SKM-1 treated with dmso at 0.1 percent for 144 hours (cell line): ENCODE results near the gene GRIA2.
"Not testable (repeated sequence)": the region's sequence is repeated elsewhere in the genome, so short reads cannot be mapped to it uniquely, and the experiment has no call there.

Experiments
- DNase-seq: peaks from one replicate; lab custom pipeline; 2025; ENCODE audit not compliant: unreplicated experiment; lab: John Stamatoyannopoulos, UW

GRIA2 gene

GRCh38 chr4:157258165-157258564 lies 37.6 kb downstream of the GRIA2 start:
- DNase-seq, result not testable (repeated sequence)

GRCh38 chr4:157265281-157265680 lies 44.8 kb downstream of the GRIA2 start:
- no peak for DNase-seq

DNA sequence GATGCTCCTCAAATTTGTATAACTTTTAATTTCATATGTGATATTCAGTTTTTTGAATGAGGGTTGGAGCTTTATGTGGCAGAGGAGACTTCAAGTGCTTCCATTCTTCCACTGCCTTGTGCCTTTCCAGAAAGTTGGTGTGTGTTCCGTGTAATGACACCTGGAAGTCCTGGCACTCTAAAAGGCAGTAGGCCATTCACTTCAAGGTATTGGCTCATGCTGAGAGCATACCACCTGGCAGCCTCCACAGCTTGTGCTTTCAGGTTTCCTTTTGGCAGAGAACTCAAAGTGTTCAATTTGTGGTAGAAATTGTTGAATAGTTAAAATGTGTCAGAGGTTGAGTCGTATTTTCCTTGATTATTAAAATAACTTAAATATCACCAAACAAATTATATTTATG lies 49.6 kb downstream of the GRIA2 start:
- no peak for DNase-seq

DNA sequence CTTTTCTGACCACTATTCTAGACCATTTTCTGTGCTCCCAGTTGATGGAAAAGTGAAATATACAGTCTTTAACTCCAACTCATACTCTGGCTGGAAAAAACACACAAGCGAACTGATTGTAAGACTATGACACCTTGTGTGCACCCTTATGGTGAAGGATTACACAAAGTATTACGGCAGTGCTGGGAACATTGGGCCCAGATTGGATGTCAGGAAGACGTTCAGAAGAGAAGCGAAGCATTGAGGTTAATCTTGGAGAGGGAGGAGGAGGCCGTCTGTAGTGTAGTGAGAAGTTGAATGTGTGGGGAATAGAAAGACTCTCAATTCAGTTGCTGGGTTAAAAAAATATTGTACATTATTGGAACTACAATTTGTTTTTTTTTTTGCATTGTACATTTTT lies 50.0 kb downstream of the GRIA2 start:
- DNase-seq, result no peak

DNA sequence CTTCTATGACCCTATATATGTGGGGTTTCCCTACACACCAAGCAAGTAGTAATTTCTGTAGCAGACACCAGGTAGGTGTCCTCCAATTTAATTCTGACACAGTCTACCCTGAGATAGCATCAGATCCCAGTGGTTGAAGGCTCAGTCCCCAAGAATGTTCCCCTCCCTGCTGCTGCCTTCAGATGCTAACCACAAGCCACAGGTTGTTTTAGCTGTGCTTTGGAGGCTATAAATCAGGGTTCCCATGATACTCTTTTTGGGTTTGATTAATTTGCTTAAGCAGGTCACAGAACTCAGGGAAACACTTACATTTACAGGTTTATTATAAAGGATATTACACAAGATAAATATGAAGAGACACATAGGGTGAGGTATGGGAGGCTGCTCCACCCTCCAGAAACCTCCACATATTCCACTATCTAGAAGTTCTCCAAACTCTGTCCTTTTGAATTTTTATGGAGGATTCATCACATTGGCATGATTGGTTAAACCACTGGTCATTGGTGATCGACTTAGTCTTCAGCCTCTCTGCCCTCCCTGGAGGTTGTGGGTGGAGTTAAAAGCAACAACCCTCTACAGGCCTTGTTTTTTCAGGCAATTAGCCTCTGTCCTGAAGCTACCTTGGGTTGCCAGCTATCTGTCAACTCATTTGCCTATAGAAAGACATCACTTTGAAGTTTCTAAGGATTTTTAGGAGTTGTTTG lies 50.8 kb downstream of the GRIA2 start:
- DNase-seq, result no peak

- DNase-seq, result no peak
Observed at GRCh38 chr4:157280673-157281072, 60.1 kb downstream of the GRIA2 start.

DNA sequence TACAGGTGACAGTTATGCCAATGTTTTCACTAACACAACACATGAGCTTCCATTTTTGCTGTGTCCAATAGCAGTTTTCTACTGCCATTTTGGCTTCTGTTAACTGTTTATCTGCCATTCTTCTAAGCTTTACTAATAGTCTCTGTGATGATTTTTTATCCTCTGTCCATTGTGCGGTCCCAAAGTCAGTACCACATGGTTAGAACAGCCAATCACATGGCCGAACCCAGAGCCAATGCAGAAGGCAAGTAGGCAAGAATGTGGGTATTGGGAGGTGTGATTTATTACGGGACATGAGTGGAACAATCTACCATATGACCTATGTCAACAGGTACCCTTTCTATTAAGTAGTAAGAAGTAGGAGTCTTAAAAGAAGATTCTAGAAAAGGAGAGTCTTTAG lies 61.5 kb downstream of the GRIA2 start:
- no peak for DNase-seq

DNA sequence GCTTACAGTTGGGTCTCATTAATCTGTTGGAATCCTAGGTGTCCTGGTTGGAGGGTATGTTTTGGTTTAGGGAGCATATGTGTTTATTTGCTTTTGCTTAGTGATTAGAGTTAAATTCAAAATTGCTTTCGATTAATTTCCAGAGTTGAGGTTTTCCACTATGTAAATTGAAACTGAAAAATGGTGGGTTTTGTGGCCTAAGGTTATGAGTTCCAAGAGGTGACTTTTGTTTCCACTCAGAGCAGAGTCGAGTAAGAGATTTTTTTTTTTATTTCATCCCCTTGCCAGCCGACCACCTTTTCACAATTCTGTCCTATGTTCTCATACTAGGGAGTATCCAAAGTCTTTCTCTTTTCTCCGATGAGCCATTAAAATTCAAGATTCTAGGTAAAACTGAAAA lies 66.9 kb downstream of the GRIA2 start:
- DNase-seq, result no peak

DNA sequence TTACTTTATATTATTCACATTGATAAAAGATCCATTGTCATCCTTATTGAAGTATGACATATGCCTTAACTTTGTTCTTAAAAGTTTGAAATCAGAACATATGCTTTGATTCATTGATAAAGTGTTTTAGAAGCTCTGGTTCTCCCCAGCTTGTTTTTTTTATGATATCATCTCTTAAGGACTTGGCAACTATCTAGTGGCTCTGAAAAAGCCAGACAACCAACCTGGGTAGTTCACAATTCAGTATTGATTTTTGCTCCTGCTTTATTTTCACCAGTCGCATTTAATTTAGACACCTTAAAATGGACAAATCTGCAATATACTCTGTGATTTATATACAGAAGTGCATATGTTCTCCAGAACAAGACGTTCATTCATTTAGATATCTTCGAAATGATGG lies 70.1 kb downstream of the GRIA2 start:
- no peak for DNase-seq

- DNase-seq, result no peak
Observed at GRCh38 chr4:157291071-157291470, 70.5 kb downstream of the GRIA2 start.

GRCh38 chr4:157293673-157294072 lies 73.1 kb downstream of the GRIA2 start:
- no peak for DNase-seq

DNA sequence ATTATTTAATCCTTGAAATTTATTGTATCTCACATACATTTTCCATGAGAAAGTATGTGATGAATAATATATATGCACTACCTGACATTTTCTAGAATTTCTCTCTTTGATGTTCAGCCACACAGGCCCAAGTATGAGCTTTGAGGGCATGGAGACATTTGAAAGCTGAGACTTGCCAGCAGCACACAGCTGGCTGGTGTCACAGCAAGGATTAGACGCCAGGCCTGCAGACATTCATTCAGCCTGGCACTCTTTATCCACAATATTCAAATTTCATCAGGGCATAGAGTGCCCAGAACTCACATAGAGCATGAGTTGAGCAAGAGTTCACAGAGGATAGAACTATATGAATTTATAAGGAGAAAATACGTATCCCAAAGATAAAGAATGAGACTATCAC lies 74.0 kb downstream of the GRIA2 start:
- no peak for DNase-seq

DNA sequence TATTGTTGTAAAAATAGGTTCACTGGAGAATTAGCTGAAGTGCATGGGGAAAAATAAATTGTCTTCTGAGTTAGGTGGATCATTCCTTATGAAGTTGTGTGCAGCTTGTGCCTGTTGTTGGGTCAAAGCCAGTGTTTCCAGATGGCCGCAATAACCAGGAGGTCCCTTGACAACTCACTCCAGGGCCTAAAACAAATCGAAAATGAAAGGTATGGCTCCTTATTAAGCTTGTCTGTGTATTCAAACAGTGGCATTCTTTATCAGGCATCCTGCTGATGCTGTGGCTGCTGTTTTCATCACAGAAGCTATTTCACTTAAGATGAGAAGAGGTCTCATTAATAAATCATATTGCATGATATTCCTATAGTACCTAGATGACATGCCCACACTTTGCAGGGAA lies 80.2 kb downstream of the GRIA2 start:
- DNase-seq, result no peak

- no peak for DNase-seq
Observed at GRCh38 chr4:157303471-157303960, 83.0 kb downstream of the GRIA2 start.

- no peak for DNase-seq
Observed at GRCh38 chr4:157304769-157305168, 84.2 kb downstream of the GRIA2 start.

DNA sequence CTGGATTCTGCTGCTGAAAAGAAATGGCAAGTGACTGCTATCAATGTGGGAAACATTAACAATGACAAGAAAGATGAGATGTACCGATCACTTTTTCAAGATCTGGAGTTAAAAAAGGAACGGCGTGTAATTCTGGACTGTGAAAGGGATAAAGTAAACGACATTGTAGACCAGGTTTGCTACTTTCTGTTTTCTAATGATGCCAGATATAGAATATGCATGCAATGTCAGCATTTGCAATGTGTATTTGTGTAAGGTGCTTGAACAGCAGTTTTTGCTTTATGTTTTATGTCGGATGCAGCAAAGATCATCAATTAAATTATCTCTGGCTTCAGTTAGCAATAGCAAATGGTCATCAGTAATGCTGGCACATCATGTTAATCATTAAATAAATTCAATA lies 92.2 kb downstream of the GRIA2 start:
- DNase-seq, result no peak

DNA sequence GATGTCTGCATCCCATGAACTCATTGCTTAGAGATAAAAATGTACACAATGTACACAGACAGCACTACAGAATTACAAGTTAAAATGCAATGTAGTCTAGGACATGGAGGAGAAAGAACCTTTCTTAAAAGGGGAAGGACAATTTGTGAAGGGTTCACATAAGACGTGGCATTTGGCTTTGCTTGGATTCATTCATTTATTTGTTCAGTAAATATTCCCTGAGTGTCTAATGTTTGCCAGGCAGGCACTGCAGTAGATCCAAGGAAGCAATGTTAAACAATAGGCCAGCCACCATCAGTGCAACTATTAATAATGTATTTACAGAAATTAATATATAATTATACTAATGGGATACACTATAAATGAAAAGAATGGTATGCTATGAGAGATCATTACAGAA lies 94.4 kb downstream of the GRIA2 start:
- no peak for DNase-seq

DNA sequence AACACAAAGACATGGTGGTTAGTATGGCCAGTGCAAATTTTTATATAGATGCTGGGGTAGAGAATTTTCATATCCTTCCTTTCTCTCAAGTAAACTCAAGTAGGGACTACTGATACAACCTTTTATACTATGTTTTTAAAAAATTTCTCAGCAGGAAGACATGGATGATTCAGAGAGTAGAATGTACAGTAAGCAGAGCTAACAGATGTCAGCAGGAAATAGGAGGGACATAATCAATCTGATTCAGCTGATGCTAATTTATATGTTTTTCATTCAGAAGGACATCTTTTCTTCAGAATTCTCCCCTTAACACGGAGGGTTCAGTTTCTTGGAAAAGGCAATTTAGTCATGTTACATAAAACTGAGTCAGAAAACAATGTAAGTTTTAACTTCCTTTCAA lies 95.4 kb downstream of the GRIA2 start:
- no peak for DNase-seq

DNA sequence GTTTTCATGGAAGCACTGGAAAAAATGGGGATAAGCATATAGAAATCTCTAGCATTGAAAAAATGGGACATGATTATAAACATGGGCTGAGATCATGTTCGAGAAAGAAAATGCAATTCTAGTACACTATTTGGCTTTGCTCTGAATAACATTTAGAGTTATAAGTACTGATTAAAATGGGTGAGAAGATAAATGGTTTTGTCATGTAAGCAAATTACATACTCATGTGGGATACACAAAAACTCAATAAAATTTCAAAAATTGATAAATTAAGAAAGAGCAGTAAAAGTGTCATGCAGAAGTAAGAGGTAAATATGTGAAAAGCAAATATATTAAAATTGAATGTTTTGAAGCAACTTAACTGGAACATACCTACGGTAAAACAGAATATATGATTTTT lies 99.6 kb downstream of the GRIA2 start:
- DNase-seq, result no peak

DNA sequence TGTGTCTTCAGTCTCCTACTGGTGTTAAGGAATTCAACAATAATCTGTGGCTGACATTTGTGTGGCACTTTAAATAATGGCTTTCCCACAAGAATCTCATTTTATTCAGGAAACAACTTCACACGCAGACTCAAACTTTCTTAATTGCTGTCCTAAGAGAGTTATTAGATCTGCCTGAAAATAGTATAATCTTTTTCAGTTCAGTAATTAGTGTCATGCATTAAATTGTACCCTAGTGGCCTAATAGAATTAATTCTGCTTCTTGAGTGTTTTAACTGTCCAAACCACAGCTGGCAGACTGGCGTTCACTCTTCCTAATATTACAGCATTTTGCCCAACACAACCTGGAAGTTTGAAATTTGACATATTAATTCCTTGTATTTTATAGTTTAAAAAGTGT lies 107.1 kb downstream of the GRIA2 start:
- no peak for DNase-seq

DNA sequence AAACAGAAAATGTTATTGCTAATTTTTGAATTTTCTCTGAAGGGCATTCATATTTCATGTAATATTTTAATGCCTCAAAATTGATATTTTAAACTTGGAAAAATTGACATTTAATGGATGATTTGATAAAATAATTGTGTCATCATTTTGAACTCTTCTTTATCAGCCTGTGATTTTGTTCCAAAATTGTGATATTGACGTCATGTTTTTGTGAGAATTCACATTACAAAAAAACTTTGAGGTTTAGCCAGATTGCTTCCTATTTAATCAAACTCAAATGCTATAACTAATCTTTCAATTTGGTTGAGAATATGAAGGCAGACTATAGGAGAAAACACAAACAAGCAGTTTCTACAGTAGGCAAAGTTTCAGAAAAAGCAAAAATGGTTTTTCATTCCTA lies 137.4 kb downstream of the GRIA2 start:
- DNase-seq, result no peak

GRCh38 chr4:157358439-157358838 lies 137.9 kb downstream of the GRIA2 start:
- DNase-seq, result no peak

DNA sequence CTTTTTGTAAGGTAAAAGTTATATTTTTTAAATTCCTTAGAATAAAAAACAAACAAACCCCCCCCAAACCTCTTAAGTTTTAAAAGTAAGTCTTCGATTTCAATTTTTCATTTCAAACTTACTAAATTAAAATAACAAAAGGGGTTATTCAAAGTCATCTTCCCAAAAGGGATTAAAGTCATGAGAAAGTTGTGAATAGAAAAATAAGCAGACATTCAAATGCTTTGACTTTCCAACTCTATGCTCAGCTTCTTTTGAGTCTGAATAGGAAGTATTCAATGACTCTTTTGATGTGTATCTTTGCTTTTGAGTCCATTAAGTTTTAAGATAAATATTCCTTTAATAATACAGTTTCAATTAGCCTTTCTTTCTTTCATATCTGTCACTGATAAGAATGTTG lies 138.3 kb downstream of the GRIA2 start:
- no peak for DNase-seq
